Loucy (cell line): ENCODE data around the gene SIK2.

Experiments used
- CTCF ChIP-seq: fragments of 200-600 bp; sonication (generic); conservative IDR thresholded peaks from 2 replicates; pipeline ENCODE4 v1.5.1; 2014; ENCODE audit warnings: mild to moderate bottlenecking, antibody characterized with exemption, low read length
- EZH2phosphoT487 ChIP-seq: fragments of 200-600 bp; IDR thresholded peaks from 2 replicates; pipeline ENCODE4 v1.6.1; 2018; ENCODE audit warnings: antibody characterized with exemption, mild to moderate bottlenecking, moderate library complexity, borderline replicate concordance

GRCh38 chr11:111560800-111561199 is 41.4 kb upstream of the SIK2 start:
- TF ChIP-seq CTCF (no peak), EZH2phosphoT487 (no peak)
